GM19397 (cell line): ENCODE measurements around the gene CRYGC.

Experiments used
- ATAC-seq: cut with Tn5 transposase; IDR thresholded peaks from one replicate; pipeline ENCODE4 v1.9.1; 2021; ENCODE audit warnings: mild to moderate bottlenecking, moderate library complexity; ENCODE audit not compliant: unreplicated experiment

The CRYGC gene

DNA sequence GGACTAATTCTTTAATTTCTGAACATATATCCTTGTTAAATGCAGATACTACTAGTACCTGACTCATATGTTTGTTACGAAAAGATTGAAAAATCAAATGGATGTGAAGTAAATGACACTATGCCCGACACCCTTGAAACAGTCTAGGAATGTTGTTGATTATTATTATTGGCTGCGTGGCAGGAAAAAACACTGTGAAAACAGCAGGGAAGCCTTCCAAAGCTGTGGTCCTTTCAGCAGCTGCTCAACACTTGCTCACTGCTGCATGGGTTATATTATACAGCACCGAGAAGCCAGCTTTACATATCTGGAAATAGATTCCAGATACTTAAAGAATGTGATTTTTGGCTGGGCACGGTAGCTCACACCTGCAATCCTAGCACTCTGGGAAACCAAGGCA, 31.8 kb downstream of the CRYGC start:
- ATAC-seq = no peak

DNA sequence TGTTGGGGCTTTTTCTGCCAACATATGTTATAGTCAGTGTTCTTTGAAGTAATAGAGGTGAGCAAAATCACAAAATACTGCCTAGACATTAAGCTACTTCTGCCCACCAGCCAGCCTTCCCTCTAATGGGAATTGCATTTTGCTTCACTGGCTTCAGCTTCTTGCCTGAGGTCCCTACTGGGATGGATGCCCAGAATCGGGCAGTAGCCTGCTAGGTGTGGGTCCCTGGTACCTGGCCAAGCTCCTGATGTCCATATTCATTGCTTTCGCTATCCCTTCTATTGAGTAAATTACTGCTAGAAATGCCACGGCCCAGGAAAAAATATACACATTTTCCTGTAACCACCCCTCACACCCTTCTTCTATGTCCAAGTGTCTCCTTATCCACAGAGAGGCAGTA, 32.3 kb downstream of the CRYGC start:
- ATAC-seq = no peak

DNA sequence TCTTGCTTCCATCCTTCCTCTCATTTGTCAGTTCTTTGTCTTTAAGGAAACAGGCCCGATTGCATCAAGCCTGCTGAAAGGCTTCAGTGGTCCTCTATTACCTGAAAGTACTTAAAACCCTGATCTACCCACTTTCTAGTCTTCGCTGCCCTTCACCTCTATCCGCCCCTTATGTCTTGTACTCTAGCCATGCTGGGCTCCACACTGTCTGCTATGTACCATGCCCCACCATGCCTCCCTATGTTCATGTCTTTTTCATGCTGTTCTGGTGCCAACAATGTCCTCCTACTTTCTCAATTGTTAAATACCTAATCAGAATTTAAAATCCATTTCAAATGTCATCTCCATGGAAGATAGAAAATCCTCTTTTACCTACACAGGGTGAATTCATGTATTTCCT, 33.5 kb downstream of the CRYGC start:
- ATAC-seq = no peak

DNA sequence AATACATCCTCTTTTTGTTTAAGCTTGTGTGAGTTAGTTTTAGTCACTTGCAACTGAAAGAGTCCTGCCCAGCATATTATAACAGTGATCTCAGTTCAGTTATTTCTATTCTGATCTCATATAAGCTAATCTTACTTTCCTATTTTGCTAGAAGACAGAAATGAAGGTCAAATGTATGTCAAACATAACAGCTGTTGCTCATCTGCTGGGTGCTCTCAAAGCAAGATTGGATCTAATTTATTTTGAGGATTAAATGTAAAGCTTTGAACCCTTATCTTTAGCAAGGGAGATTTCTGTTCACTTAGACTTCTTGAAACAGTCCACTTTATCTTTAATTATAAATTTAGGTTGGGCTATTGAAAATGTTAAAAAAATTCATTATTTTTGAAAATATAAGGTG, 36.5 kb downstream of the CRYGC start:
- no peak for ATAC-seq

DNA sequence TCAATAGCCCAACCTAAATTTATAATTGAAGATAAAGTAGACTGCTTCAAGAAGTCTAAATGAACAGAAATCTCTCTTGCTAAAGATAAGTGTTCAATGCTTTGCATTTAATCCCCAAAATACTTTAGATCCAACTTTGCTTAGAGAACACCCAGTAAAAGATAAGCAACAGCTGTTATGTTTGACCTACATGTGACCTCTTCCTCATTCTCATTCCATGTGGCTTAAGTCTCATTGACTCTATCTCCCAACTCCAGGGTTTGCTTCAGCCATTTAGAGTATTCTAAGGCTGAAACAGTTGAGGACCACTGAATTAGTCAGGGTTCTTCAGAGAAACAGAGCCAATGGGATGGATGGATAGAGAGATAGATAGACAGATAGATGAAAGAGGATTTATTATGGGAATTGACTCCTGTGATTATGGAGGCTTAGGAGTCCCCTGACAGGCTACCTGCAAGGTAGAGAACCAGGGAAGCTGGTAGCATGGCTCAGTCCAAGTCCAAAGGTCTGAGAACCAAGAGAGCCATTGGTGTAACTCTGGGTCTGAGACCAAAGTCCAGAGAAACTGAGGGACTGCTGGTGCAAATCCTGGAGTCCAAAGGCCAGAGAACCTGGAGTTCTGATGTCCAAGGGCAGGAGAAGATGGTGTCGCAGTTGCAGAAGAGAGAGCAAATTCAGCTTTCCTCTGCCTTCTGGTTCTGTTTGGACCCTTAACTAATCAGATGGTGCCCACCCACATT, 37.4 kb downstream of the CRYGC start:
- no peak for ATAC-seq

DNA sequence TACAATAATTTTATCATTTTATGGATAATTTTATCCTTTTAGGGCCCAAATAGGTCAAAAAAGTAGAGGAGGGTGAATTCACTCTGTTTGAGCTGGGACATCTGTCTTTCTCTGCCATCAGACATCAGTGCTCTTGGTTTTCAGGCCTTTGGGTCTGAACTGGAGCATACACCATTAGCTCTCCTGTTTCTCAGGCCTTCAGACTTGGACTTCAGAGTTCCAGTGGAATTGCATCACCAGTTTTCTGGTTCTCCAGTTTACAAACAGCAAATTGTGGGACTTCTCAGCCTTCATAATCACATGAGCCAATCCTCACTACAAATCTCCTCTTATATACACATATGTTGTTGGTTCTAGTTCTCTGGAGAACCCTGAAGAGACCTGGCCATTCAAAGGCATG, 39.2 kb downstream of the CRYGC start:
- ATAC-seq = no peak

DNA sequence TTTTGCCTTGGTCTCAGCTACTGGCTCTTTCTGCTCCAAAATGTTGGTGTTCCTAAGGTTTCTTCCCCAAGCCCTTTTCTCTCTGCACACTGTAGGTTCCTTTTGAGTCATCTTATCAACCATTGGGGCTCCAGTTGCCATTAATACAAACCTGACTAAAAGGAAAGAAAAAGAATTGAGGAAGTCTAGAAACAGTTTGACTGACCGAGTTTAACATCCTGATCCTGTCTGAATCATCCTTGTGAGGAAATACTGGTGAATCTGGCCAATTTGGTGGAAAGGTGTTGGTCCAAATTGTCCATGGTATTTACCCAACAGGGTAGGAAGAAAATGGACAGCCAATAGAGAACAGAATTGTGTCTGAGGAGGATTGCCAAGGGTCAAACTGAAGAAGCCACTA, 43.6 kb downstream of the CRYGC start:
- no peak for ATAC-seq

DNA sequence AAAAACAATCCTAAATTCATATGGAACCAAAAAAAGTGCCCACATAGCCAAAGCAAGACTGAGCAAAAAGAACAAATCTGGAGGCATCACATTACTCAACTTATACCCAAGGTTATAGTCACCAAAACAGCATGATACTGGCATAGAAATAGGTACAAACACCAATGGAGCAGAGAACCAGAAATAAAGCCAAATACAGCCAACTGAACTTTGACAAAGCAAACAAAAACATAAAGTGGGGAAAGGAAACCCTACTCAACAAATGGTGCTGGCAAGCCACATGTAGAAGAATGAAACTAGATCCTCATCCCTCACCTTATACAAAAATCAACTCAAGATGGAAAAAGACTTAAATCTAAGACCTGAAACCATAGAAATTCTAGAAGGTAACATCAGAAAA, 45.8 kb downstream of the CRYGC start:
- no peak for ATAC-seq
